Non-pigmented ciliary epithelial cell (primary cell): ENCODE data around the gene GATA6.
"Not testable (repeated sequence)": the region's sequence is repeated elsewhere in the genome, so short reads cannot be mapped to it uniquely, and the experiment has no call there.

Experiments used
- DNase-seq: peaks from one replicate; pipeline ENCODE4 v3.0.0-alpha.2; 2010; ENCODE audit warnings: low read depth

The GATA6 gene

GRCh38 chr18:22204996-22205395 lies 35.6 kb downstream of the GATA6 start:
- no peak for DNase-seq

GRCh38 chr18:22207021-22207758 lies 37.8 kb downstream of the GATA6 start:
- DNase-seq: no peak

GRCh38 chr18:22210311-22210754 lies 40.9 kb downstream of the GATA6 start:
- no peak for DNase-seq

GRCh38 chr18:22211657-22212056 lies 42.3 kb downstream of the GATA6 start:
- no peak for DNase-seq

GRCh38 chr18:22213333-22213973 lies 44.1 kb downstream of the GATA6 start:
- no peak for DNase-seq

- no peak for DNase-seq
Measured at GRCh38 chr18:22214731-22215528, 45.5 kb downstream of the GATA6 start.

GRCh38 chr18:22218835-22219234 lies 49.4 kb downstream of the GATA6 start:
- no peak for DNase-seq

GRCh38 chr18:22219568-22220355 lies 50.4 kb downstream of the GATA6 start:
- no peak for DNase-seq

- not testable (repeated sequence) for DNase-seq
Measured at GRCh38 chr18:22220585-22220984, 51.2 kb downstream of the GATA6 start.

- no peak for DNase-seq
Measured at GRCh38 chr18:22221350-22221749, 52.0 kb downstream of the GATA6 start.

GRCh38 chr18:22223254-22223964 lies 54.0 kb downstream of the GATA6 start:
- peak; percentile 69 for DNase-seq

GRCh38 chr18:22223965-22224322 lies 54.6 kb downstream of the GATA6 start:
- DNase-seq: no peak

- DNase-seq: no peak
Measured at GRCh38 chr18:22224339-22224738, 55.0 kb downstream of the GATA6 start.

GRCh38 chr18:22226801-22227200 lies 57.4 kb downstream of the GATA6 start:
- DNase-seq: no peak

GRCh38 chr18:22228976-22229375 lies 59.6 kb downstream of the GATA6 start:
- DNase-seq: no peak

- no peak for DNase-seq
Measured at GRCh38 chr18:22229456-22230124, 60.2 kb downstream of the GATA6 start.

GRCh38 chr18:22230471-22230945 lies 61.1 kb downstream of the GATA6 start:
- no peak for DNase-seq

- DNase-seq: no peak
Measured at GRCh38 chr18:22233266-22233665, 63.9 kb downstream of the GATA6 start.

- DNase-seq: no peak
Measured at GRCh38 chr18:22238036-22238435, 68.6 kb downstream of the GATA6 start.

GRCh38 chr18:22238681-22239080 lies 69.3 kb downstream of the GATA6 start:
- DNase-seq: no peak

- DNase-seq: no peak
Measured at GRCh38 chr18:22241921-22242361, 72.6 kb downstream of the GATA6 start.
